ENCODE measurements around the gene PRAMEF1.

DNA sequence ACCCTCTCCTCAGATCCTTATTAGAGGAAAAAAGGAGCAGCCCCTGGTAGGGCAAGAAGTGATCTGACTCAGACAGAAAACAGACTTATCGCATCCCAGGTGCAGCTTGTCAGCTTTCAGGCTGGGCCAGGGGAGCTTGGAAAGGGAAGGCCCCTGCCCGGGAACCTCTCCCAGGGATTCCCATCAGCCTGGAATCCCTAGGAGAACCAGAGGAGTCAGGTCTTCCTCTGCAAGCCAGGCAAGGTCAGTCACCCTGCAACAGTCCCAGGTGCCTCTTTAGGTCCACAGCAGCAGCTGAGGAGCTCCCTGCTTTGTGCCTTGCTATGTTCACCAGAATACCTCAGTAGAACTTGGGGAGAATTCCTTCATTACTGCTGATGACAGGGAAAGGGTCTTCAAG is 20.6 kb upstream of the PRAMEF1 start:
- TF ChIP-seq POLR2A (IDR thresholded peaks at IDR 0.05; ENCODE audit: low read depth, low read length), result no peak
- TF ChIP-seq POLR2AphosphoS5 (IDR thresholded peaks at IDR 0.05; ENCODE audit: low read depth, low read length), result no peak
- TF ChIP-seq TAF1 (IDR thresholded peaks at IDR 0.05; ENCODE audit: borderline replicate concordance, low read depth, low read length), result no peak
